Tibial nerve (tissue), 4 donors: ENCODE measurements around the gene NUAK2.

ENCODE experiments used
- CTCF ChIP-seq, 5 experiments: fragments of 200-600 bp in 3 of 5; fragments of 450-650 bp in 2 of 5; sonication (generic) in 3 of 5; IDR thresholded peaks; one replicate each; pipeline ENCODE4 v1.5.1; 2016 to 2019; ENCODE audit warnings: antibody characterized with exemption in 5 of 5, mild to moderate bottlenecking in 3 of 5, moderate library complexity in 2 of 5
- EP300 ChIP-seq, 2 donors: sonication (generic); formaldehyde crosslinking; IDR thresholded peaks; one replicate each; pipeline ENCODE4 v1.6.1; 2017; ENCODE audit warnings: antibody characterized with exemption in 2 of 2, mild to moderate bottlenecking in 1 of 2
- POLR2A ChIP-seq, 2 donors: fragments of 450-650 bp; IDR thresholded peaks; one replicate each; pipeline ENCODE4 v1.6.1; 2017; ENCODE audit warnings: antibody characterized with exemption in 2 of 2, mild to moderate bottlenecking in 2 of 2, moderate library complexity in 2 of 2

GRCh38 chr1:205271745-205272144 is 49.8 kb downstream of the NUAK2 start:
- no peak for TF ChIP-seq CTCF (IDR thresholded peaks at IDR 0.05)
- TF ChIP-seq POLR2A (IDR thresholded peaks at IDR 0.05): no peak
- TF ChIP-seq EP300 (IDR thresholded peaks at IDR 0.05): no peak
